Fibroblast of skin of left quadriceps (primary cell): ENCODE results near the gene HYI.
"Not testable (repeated sequence)": the region's sequence is repeated elsewhere in the genome, so short reads cannot be mapped to it uniquely, and the experiment has no call there.

ENCODE experiments used
- DNase-seq, 2 experiments: peaks; one replicate each; pipeline ENCODE4 v3.0.0-alpha.2; 2013; ENCODE audit warnings: low read depth in 2 of 2

The HYI gene, protein sequence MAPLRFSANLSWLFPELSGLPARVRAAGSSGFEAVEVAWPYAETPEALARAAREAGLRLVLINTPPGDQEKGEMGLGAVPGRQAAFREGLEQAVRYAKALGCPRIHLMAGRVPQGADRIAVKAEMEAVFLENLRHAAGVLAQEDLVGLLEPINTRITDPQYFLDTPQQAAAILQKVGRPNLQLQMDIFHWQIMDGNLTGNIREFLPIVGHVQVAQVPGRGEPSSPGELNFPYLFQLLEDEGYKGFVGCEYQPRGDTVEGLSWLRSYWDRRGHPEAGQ

DNA sequence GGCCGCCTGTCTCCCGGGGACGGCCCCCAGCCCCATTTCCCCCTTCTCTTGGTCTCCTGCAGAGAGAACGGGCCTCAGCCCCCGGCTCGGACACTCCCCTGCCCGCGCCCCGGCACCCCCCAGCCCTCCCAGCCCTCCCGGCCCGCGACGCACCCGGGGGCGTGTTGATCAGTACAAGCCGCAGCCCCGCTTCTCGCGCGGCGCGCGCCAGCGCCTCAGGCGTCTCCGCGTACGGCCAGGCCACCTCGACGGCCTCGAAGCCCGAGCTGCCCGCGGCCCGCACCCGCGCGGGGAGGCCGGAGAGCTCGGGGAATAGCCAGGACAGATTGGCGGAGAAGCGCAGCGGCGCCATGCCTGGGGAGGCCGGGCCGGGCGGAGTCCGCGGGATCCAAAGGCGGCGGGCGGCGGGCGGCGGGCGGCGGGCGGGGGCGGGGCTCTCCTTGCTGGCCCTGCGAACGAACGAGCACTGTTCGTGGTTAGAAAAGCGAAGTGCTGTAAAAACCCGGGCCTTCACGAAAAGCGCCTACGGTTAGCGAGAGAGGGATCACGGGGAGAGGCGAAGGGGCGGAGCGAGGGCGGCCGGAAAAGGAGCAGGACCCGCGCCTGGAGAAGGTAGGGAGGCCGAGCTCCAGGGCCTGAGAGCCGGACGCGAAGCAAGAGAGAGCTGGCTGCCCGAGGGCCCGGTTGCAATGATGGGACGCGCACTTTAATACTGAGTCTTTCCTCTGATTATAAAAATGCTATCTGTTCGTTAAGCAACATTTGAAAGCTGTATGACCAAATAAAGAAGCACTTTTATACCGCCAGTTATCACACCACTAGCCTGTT lies at the start of gene HYI:
Gene HYI (minus strand): TSS at position 490 of the 828 bp plus-strand sequence. CDS start 138 bp downstream, at position 352.
- DNase-seq, result peak; percentile 77

DNA sequence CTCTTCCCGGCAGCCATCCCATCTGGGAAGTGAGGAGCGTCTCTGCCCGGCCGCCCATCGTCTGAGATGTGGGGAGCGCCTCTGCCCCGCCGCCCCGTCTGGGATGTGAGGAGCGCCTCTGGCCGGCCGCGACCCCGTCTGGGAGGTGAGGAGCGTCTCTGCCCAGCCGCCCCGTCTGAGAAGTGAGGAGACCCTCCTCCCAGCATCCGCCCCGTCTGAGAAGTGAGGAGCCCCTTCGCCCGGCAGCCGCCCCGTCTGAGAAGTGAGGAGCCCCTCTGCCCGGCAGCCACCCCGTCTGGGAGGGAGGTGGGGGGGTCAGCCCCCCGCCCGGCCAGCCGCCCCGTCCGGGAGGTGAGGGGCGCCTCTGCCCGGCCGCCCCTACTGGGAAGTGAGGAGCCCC lies 48.1 kb upstream of the HYI start:
- not testable (repeated sequence) for DNase-seq

DNA sequence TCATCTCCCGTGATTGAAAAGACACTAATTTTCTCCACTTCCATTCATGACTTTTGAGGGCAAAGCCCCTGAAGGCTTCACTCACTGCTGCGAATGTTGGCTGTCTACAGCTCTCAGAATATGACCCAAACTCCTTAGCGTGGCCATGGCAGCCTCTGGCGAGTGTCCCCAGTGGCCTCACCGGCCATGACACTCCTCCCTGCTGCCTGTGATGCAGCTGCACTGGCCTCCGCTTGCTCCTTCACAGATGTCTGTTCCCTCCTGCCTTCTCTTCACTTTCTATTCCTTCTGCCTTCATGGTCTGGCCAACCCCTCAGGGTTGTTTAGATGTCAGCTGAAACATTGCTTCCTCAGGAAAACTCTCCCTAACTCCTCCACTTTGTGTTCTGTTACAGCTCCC lies 46.2 kb upstream of the HYI start:
- no peak for DNase-seq

DNA sequence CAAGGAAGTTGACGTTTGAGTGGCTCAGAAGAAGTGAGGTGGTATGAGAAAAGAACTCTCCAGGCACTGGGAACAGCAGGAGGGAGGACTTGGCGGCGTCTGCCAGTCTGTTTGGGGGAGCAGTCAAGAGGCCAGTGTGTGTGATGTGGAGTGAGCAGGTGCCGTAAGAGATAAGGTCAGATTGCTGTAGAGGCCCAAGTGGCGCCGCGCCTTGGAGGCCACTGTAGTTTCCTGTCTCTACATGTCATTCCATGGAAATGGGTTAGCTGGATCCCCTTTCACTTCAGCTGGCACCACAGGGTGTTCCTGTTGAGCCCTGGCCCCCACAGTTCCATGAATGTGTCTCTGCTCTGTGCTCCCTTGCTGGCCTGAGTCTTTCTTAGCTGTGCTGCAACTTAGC lies 41.5 kb upstream of the HYI start:
- DNase-seq, result no peak

DNA sequence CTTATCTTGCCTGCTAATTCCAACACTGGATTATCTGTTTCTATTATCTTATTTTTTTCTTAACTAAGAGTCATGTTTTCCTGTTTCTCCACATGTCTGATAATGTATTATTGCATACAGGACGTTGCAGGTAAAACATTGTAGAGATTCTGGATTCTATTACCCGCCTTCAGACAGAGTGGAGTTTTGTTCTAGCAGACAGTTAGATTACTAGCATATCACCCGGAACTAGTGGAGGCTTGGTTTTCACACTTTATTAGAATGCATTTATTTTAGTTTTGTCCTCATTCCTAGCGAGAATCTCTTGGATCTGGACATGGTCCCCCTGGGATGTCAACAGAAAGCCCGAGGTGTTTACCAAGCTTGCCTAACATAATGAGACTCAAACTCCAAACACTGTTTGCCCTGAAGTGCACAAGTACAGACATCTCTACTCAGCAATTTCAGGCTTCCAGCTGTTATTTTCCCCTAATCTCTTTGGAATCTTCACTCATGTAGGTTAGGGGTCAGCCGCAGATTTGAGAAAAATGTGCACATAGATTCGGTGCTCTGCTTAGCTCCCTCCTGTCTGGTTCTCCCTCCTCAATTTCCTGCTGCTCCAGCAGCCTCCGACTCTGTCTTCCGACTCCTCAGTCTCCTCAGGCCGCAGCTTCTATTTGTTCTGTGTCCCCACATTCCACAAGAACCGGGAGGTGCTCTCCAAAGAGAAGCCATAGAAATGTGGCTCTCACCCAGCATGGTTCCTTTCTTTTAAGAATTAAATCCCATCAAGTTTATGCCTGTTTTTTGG lies 40.1 kb upstream of the HYI start:
- DNase-seq, result no peak

DNA sequence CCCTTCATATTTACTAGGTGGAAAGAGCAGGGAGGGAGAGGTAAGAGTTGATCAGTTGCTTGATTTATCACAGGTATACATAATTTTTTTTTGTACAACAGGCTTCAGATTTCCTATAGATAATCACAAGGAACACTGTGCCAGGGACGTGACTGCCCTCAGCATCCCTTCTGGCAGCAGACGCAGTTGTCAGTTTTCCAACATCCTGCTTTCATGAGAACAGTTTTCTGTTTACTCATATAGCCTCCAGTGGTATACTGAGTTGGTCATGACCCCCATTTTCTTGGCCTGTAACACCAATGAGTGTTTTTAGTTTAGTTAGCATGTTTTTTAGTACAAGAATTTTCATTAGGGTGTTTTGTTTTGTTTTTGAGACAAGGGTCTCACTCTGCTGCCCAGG lies 39.1 kb upstream of the HYI start:
- DNase-seq, result no peak

DNA sequence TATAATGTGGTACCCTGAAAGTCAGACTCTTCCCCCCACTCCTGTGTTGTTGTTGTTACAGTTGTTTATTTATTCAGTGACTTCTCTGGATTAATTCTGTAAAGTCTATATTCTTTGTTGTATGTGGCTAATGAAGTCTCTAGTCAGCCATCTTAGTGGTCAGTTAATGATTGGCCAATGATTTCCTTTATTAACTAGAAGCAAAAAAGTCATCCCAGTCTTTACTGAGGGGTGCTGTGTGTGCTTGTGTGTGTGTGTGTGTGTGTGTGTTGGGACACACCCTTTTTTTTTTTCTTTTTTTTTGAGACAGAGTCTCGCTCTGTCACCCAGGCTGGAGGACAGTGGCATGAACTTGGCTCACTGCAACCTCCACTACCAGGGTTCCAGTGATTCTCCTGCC lies 37.3 kb upstream of the HYI start:
- no peak for DNase-seq

DNA sequence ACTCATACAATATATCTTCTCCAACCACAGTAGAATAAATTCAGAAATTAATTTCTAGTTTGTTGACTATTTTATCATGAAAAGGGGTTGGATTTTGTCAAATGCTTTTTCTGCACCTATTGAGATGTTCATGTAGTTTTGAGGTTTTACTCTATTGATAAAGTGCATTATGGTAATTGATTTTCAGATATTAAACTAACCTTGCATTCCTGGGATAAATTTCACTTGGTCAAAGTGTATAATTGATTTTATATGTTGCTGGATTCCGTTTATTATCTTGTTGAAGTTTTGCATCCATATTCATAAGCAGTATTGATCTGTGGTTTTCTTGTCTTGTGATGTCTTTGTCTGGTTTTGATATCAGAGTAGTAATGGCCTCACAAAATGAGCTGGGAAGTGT lies 34.4 kb upstream of the HYI start:
- no peak for DNase-seq

DNA sequence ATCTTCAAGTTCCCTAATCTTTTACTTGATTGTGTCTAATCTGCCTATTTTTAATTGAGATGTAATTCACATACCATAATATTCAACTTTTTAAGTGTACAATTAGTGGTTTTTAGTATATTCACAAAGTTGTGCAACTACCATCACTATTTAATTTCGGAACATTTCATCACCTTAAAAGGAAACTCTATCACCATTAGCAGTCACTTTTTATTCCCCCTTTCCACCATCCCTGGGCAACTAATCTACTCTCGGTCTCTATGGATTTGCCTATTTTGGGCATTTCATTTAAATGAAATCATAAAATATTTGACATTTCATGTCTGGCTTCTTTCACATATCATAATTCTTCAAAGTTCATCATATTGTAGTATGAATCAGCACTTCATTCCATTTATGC lies 30.6 kb upstream of the HYI start:
- no peak for DNase-seq

DNA sequence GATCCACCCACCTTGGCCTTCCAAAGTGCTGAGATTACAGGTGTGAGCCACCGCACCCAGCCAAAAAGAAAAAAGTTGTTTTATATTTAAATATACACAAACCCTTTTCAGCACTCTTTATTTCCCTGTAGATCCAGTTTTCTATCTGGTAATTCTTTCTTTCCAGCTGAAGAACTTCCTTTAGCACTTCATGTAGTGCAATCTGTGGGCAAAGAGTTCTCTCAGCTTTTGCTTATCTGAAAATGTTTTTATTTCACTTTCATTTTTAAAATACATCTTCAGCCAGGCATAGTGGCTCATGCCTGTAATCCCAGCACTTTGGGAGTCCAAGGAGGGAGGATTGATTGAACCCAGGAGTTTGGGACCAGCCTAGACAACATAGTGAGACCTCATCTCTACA lies 28.5 kb upstream of the HYI start:
- no peak for DNase-seq

DNA sequence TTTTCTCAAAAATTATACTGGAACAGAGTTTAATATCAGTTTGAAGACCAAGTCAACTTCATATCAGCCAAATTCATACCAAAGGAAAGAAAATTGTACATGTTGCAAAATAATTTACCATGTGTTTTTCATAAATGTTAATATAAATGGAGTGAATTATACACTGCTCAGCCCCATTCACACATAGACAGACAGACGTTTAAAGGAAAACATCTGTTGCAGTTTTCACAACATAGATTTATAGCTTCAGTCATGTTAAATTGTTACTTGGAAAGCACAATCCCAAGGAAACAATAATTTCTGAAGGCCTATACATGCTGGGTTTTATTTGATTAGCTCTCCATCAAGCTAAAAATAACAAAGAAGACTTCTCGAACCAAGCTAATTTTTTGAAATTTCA lies 27.8 kb upstream of the HYI start:
- DNase-seq, result peak; percentile 62 to 64

DNA sequence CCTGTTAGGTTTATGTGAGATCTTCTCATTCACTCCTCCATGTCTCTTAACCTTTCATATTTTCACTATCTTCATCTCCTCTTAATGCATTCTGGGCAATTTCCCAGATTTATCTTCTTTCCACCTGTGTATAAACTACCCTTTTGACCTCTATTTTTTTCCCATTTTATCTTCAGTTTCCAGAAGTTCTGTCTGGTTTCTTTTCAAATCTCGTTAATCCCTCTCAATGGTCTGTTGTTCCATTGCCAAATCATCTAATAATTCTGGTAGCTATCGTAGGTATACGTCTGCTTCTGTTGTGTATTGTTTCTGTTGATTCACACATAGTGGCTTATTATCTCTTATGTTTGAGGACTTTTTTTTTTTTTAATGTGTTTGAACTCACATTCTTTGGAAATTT lies 25.7 kb upstream of the HYI start:
- no peak for DNase-seq

DNA sequence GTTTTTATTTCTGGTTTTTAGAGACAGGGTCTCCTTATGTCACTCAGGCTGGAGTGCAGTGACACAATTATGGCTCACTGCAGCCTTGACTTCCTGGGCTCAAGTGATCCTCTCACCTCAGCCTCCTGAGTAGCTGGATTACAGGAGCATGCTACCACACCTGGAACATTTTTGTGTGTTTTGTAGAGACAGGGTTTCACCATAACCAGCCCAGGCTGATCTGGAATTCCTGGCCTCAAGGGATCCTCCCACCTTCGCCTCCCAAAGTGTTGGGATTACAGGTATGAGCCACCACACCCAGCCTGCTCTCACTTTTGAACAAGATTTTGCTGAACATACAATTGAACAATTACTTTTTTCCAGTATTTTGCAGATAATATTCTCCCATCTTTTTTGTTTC lies 24.0 kb upstream of the HYI start:
- no peak for DNase-seq

DNA sequence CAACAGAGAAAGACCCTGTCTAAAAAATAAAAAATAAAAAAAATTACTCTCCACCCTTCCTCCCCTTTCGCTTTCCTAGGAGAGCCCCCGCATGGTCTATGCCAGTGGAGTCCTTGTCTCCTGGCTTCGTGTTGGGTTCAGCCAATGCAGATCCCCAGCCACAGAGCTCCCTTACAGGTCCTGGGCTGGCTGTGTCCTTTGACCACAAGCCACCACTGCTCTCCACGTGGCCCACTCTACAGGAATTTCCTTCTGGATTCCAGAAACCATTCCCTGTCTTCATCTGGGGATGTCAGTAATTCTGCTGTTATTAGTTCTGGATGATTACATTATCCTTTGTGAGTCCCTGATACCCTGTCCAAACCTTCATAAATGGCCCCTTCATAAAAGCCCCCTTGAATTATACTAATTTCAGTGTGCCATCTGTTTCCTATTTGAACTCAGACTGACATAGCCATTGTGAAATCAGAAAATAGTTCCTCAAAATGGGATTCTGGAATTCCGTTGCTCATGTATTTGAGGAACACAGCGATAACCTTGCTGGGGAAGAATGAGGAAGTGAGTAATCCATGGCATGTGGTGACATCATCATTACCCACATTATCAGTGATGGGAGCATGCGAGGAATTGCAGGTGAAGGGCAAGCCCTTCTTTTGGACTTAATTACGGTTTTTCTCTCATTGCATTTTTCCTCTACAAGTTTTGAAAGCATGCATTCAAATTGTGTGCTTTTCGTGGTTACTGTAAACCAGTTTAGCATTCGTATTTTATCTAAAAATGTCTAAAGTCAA lies 22.1 kb upstream of the HYI start:
- DNase-seq, result peak in 1 of 2 experiments; percentile 39

DNA sequence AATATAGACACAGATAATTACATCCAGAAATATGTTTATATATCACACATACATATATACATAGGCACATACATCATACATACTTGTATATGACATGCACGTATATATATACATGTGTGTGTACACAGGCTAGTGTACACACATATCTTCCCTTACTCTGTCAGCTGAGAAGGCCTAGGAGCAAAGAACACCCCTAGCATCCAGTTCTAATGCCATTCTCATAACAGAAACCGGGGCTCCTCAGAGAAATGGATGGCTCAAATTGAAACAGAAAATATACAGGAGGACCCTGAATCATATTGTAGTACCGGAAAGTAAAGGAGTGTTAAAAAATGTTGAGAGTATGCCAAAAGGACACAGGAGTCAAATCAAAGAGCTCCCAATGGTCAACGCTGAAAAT lies 19.7 kb upstream of the HYI start:
- no peak for DNase-seq

DNA sequence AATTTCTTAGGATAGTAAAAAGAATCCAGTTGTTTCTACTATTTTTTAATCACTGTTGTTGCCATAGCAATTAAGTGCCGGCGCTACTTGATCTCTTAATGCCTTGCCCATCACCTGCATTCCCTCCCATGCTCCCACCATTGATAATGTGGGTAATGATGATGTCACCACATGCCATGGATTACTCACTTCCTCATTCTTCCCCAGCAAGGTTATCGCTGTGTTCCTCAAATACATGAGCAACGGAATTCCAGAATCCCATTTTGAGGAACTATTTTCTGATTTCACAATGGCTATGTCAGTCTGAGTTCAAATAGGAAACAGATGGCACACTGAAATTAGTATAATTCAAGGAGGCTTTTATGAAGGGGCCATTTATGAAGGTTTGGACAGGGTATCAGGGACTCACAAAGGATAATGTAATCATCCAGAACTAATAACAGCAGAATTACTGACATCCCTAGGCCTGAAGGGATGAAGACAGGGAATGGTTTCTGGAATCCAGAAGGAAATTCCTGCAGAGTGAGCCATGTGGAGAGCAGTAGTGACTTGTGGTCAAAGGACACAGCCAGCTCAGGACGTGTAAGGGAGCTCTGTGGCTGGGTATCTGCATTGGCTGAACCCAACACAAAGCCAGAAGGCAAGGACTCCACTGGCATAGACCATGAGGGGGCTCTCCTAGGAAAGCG lies 18.9 kb upstream of the HYI start:
- peak; percentile 82 to 85 for DNase-seq

DNA sequence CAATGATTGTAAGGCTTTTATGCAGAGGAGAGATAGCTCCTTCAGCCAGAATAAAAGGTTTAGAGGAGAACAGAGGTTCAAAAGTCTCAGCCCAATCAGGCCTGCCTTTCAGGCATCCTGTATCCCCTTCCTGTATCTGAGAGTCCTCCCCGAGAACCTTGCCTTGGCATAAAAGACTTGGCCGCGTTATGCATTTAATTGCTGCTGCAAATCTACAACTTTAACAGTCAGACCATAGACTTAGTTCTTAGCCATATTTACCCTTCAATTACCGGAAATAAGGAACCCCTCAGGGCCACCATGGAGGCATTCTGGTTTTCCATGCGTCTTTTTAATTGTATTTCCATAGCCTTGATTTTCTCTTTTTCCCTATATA lies 18.3 kb upstream of the HYI start:
- no peak for DNase-seq

DNA sequence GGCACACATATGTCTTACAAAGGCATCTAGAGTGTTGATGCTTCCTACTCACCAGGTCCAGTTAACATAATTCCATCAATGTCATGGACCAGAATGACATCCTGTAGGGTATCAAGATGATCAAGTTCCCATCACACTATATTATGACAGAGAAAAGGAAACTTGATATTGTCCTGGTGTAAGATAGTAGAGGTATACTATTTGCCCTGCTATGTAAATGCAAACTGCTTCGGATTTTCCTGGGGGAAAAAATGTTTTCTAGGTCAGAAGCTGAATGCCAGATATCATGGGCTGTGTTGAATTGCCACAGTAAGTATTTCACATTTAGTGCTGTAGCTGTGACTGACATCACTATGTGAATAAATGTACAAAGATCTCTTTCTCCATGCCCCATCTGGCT lies 16.2 kb upstream of the HYI start:
- DNase-seq, result no peak

DNA sequence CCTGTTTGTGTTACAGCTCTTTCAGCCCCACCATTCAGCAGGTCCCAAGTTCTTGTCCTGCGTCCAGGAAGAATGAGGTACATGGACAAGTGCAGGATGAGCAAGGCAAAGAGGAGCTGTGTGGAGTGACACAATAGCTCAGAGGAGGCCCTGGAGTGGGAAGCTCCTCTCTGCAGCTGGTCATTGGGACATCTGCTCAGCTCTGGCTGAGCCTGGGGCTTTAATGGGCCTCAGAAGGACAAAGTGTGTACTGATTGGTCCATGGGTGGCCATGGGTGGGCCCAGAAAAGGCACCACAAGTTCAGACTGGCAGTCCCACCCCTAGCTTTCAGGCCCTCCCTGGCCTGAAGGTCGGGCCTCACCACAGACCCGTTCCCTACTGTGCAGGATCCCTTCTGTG lies 14.7 kb upstream of the HYI start:
- no peak for DNase-seq

DNA sequence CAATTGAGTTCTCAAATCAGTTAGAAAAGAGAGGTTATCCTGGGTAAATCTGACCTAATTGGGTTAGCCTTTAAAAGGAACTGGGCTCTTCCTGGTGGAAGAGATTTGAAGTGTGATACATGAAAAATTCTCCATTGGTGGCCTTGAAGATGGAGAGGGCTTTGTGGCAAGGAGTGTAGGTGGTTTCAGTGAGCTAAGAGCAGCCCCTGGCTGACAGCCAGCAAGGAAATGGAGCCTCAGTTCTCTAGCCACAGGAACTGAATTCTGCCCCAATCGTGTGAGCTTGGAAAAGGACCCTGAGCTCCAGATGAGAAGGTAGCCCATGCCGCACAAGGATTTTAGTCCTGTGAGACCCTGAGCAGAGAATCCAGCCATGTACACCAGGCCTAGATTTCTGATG lies 12.7 kb upstream of the HYI start:
- no peak for DNase-seq

DNA sequence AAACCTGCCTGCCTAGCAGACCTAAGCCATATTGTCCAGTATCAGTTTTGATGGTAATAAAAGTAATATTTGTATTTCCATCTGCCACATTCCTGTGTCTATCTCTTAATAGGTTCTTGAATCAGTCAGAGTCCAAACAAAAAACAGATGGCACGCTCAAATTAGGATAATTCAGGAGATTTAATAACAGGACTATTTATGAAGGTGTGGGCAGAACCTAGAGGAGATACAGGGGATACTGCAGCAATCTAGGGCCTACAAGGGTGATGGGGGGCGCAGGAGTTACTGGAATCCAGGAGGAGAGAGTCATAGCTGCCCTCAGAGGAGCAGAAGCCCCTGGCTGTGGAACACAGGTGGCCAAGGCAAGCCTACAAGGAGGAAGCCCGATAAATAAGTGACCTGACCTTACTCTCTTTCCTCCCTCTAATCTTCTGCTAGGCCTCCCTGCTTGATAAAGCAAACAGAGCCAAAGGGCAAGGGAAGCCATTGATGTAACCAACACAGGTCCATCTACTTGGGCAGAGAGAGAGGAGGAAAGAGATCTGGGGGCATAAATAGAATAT lies 11.9 kb upstream of the HYI start:
- no peak for DNase-seq
